ENCODE data around the gene ZNF254. TPM values are rescaled to one million over a fixed set of nuclear protein-coding genes. Genes with fewer than 3 reads are reported as not detected.

ZNF254 gene
- total RNA-seq, 1 donor from 2014 or later = 28.8 TPM

GRCh38 chr19:24049537-24049936, 37.5 kb upstream of the ZNF254 start:
- TF ChIP-seq CTCF (IDR thresholded peaks at IDR 0.05) = no peak
- CTCF ChIA-PET = no interaction called here

GRCh38 chr19:24051516-24051915, 35.5 kb upstream of the ZNF254 start:
- no peaks in the 10 kb centered on the region for H3K27me3 Mint-ChIP-seq
- no peak overlapping the region for H3K4me3 Mint-ChIP-seq
- intact Hi-C loops (cut with micrococcal nuclease) = no loop called here
- no peaks in the 10 kb centered on the region for H3K4me1 Mint-ChIP-seq
- ATAC-seq (ENCODE audit: low read depth) = no peak
- H3K36me3 Mint-ChIP-seq (ENCODE audit: low read depth) = peaks cover 87% of the 10 kb centered on the region
- no peak for TF ChIP-seq CTCF (IDR thresholded peaks at IDR 0.05)
- ChIA-PET CTCF (no interaction called here), POLR2A (no interaction called here)
- H3K27ac Mint-ChIP-seq = no peak overlapping the region
- DNase-seq = no peak
- no peaks in the 10 kb centered on the region for H3K9me3 Mint-ChIP-seq

More at GRCh38 chr19:24049537-24049936, 37.5 kb upstream of the ZNF254 start:
- DNase-seq (no peak), ATAC-seq (ENCODE audit: low read depth) (no peak)
- Mint-ChIP-seq H3K27me3 (no peaks in the 10 kb centered on the region), H3K27ac (no peak overlapping the region), H3K9me3 (no peaks in the 10 kb centered on the region), H3K36me3 (ENCODE audit: low read depth) (peaks cover 84% of the 10 kb centered on the region), H3K4me1 (no peaks in the 10 kb centered on the region), H3K4me3 (no peak overlapping the region)
- intact Hi-C loops (cut with micrococcal nuclease) = no loop called here
- POLR2A ChIA-PET = no interaction called here

- no peaks in the 10 kb centered on the region for H3K4me1 Mint-ChIP-seq
- CTCF ChIA-PET = no interaction called here
- no peaks in the 10 kb centered on the region for H3K27me3 Mint-ChIP-seq
- POLR2A ChIA-PET = no interaction called here
- ATAC-seq (ENCODE audit: low read depth) = no peak
- DNase-seq = no peak
- peaks cover 80% of the 10 kb centered on the region for H3K36me3 Mint-ChIP-seq (ENCODE audit: low read depth)
- no peaks in the 10 kb centered on the region for H3K9me3 Mint-ChIP-seq
- H3K27ac Mint-ChIP-seq = no peak overlapping the region
- intact Hi-C loops (cut with micrococcal nuclease) = no loop called here
- TF ChIP-seq CTCF (IDR thresholded peaks at IDR 0.05) = no peak
- H3K4me3 Mint-ChIP-seq = no peak overlapping the region
Measured at GRCh38 chr19:24052811-24053210, 34.2 kb upstream of the ZNF254 start.

GRCh38 chr19:24053601-24054000, 33.4 kb upstream of the ZNF254 start:
- CTCF ChIA-PET = no interaction called here
- H3K27ac Mint-ChIP-seq = no peak overlapping the region
- H3K9me3 Mint-ChIP-seq = no peaks in the 10 kb centered on the region
- H3K4me3 Mint-ChIP-seq = no peak overlapping the region
- H3K4me1 Mint-ChIP-seq = no peaks in the 10 kb centered on the region
- DNase-seq (no peak), ATAC-seq (ENCODE audit: low read depth) (no peak)
- POLR2A ChIA-PET = no interaction called here
- intact Hi-C loops (cut with micrococcal nuclease) = no loop called here
- no peak for TF ChIP-seq CTCF (IDR thresholded peaks at IDR 0.05)
- peaks cover 77% of the 10 kb centered on the region for H3K36me3 Mint-ChIP-seq (ENCODE audit: low read depth)
- H3K27me3 Mint-ChIP-seq = no peaks in the 10 kb centered on the region

GRCh38 chr19:24054044-24054935, 32.7 kb upstream of the ZNF254 start:
- DNase-seq (no peak), ATAC-seq (ENCODE audit: low read depth) (no peak)
- intact Hi-C loops (cut with micrococcal nuclease) = no loop called here
- H3K36me3 Mint-ChIP-seq (ENCODE audit: low read depth) = peaks cover 78% of the 10 kb centered on the region
- ChIA-PET POLR2A (no interaction called here), CTCF (no interaction called here)
- no peaks in the 10 kb centered on the region for H3K27me3 Mint-ChIP-seq
- H3K9me3 Mint-ChIP-seq = no peaks in the 10 kb centered on the region
- H3K27ac Mint-ChIP-seq = no peak overlapping the region
- TF ChIP-seq CTCF (IDR thresholded peaks at IDR 0.05) = no peak
- H3K4me3 Mint-ChIP-seq = no peak overlapping the region
- H3K4me1 Mint-ChIP-seq = no peaks in the 10 kb centered on the region
